Sigmoid colon (tissue), 3 donors: ENCODE measurements around the gene SPR.

Source experiments
- POLR2A ChIP-seq, 2 donors: fragments of 450-650 bp; IDR thresholded peaks; one replicate each; pipeline ENCODE4 v1.6.1; 2016; ENCODE audit warnings: antibody characterized with exemption in 2 of 2, mild to moderate bottlenecking in 2 of 2, moderate library complexity in 2 of 2
- TF ChIP-seq, protein P1 (sequence below), 4 experiments: fragments of 450-650 bp in 3 of 4; fragments of 200-600 bp in 1 of 4; IDR thresholded peaks; one replicate each; pipeline ENCODE4 v1.5.1; 2016 to 2019; ENCODE audit warnings: antibody characterized with exemption in 4 of 4, mild to moderate bottlenecking in 3 of 4, moderate library complexity in 2 of 4

DNA sequence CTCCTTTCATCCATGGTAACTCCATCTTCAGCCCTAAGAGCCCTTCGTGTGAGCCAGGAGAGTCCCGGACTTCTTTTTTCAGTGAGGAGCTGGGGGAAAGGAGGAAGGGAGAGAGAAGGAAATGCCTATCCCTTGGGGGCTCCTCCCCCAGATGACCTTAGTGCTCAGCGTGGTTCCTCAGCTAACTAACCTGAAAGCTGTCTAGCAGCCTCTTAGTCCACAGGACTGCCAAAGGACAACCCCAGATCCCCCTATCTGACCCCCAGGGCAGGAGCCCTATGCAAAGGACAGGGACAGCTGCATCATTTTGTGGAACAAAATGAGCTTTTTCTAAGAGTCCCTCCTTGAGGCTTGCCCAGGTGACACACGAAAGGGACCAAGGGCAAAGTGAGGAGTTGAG, 7.9 kb downstream of the SPR start:
- TF ChIP-seq, protein P1, sequence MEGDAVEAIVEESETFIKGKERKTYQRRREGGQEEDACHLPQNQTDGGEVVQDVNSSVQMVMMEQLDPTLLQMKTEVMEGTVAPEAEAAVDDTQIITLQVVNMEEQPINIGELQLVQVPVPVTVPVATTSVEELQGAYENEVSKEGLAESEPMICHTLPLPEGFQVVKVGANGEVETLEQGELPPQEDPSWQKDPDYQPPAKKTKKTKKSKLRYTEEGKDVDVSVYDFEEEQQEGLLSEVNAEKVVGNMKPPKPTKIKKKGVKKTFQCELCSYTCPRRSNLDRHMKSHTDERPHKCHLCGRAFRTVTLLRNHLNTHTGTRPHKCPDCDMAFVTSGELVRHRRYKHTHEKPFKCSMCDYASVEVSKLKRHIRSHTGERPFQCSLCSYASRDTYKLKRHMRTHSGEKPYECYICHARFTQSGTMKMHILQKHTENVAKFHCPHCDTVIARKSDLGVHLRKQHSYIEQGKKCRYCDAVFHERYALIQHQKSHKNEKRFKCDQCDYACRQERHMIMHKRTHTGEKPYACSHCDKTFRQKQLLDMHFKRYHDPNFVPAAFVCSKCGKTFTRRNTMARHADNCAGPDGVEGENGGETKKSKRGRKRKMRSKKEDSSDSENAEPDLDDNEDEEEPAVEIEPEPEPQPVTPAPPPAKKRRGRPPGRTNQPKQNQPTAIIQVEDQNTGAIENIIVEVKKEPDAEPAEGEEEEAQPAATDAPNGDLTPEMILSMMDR (IDR thresholded peaks at IDR 0.05): no peak
- TF ChIP-seq POLR2A (IDR thresholded peaks at IDR 0.05): no peak
